Activated CD4-positive, alpha-beta T cell treated with anti-CD3 and anti-CD28 coated beads for 48 hours (primary cell): Measurements from ENCODE around the gene FCHSD1.

Experiments
- DNase-seq: peaks from one replicate; pipeline ENCODE4 v3.0.0-alpha.2; 2020

Gene FCHSD1

GRCh38 chr5:141650851-141651727, at the start of gene FCHSD1:
Gene FCHSD1 (minus strand): TSS chr5:141651418. CDS start chr5:141651368, 50 bp downstream.
- DNase-seq, result peak; percentile 85

- DNase-seq, result no peak
These were observed 46.4 kb upstream of the FCHSD1 start for GRCh38 chr5:141697586-141697985.

- DNase-seq, result no peak
These were observed 45.2 kb upstream of the FCHSD1 start for GRCh38 chr5:141696431-141696830.

GRCh38 chr5:141695627-141696215, 44.5 kb upstream of the FCHSD1 start:
- DNase-seq, result no peak

GRCh38 chr5:141694479-141694878, 43.3 kb upstream of the FCHSD1 start:
- no peak for DNase-seq

- peak; percentile 86 for DNase-seq
These were observed 41.9 kb upstream of the FCHSD1 start for GRCh38 chr5:141692919-141693725.

- peak; percentile 35 for DNase-seq
These were observed 41.3 kb upstream of the FCHSD1 start for GRCh38 chr5:141692533-141692888.

- peak; percentile 92 for DNase-seq
These were observed 40.8 kb upstream of the FCHSD1 start for GRCh38 chr5:141691867-141692532.

- DNase-seq, result no peak
These were observed 40.2 kb upstream of the FCHSD1 start for GRCh38 chr5:141691286-141691866.

- DNase-seq, result no peak
These were observed 35.6 kb upstream of the FCHSD1 start for GRCh38 chr5:141686648-141687416.

- no peak for DNase-seq
These were observed 34.4 kb upstream of the FCHSD1 start for GRCh38 chr5:141685591-141685990.

GRCh38 chr5:141683596-141684141, 32.5 kb upstream of the FCHSD1 start:
- DNase-seq, result no peak

- DNase-seq, result peak; percentile 45
These were observed 30.8 kb upstream of the FCHSD1 start, which contains the start of gene ARAP3 for GRCh38 chr5:141681695-141682641. Gene ARAP3 (minus strand): TSS chr5:141682230. CDS start chr5:141680486, 1,744 bp downstream.

- no peak for DNase-seq
These were observed 30.1 kb upstream of the FCHSD1 start for GRCh38 chr5:141681295-141681694.

- DNase-seq, result no peak
These were observed 29.6 kb upstream of the FCHSD1 start for GRCh38 chr5:141680751-141681201.

GRCh38 chr5:141680178-141680577, 29.0 kb upstream of the FCHSD1 start:
- DNase-seq, result no peak

GRCh38 chr5:141677415-141677814, 26.2 kb upstream of the FCHSD1 start:
- no peak for DNase-seq

GRCh38 chr5:141675672-141676071, 24.5 kb upstream of the FCHSD1 start:
- no peak for DNase-seq

GRCh38 chr5:141674747-141675146, 23.5 kb upstream of the FCHSD1 start:
- DNase-seq, result no peak
